IMR-90 (cell line): ENCODE data around the gene ZFYVE1. TPM values are rescaled to one million over a fixed set of nuclear protein-coding genes. Genes with fewer than 3 reads are reported as not detected.

Experiments used
- ATAC-seq: fragments of 200-7000 bp; cut with Tn5 transposase; 2 replicates; pipeline ENCODE4 v1.9.1; 2020; ENCODE audit warnings: low read depth, mild to moderate bottlenecking, moderate library complexity
- BruUV-seq: library from RNA; stranded (reverse); fragments of 400-500 nt; replicated peaks from 2 replicates; lab custom pipeline; 2021; lab: Mats Ljungman, UMichigan
- CTCF ChIA-PET: fragments of 300-600 bp; formaldehyde crosslinking; extraction: SDS; loops from one replicate; lab custom pipeline; 2021; ENCODE audit warnings: antibody characterized with exemption; lab: Yijun Ruan, JAX
- POLR2A ChIA-PET: fragments of 300-600 bp; sonication (Branson Sonifier 250); formaldehyde crosslinking; loops from one replicate; lab custom pipeline; 2022; ENCODE audit warnings: antibody characterized with exemption; ENCODE audit not compliant: unreplicated experiment; lab: Charles Lee
- DNase-seq: peaks from one replicate; pipeline ENCODE4 v3.0.0; 2013
- H2AFZ ChIP-seq: replicated peaks from 2 replicates; pipeline ENCODE3; 2013; ENCODE audit warnings: low read length, mild to moderate bottlenecking; ENCODE audit not compliant: poor library complexity
- H2AK5ac ChIP-seq: 2 replicates; pipeline ENCODE4 v1.6.1; 2013; ENCODE audit warnings: low read depth, low read length, inconsistent platforms
- H2AK9ac ChIP-seq: replicated peaks from 2 replicates; pipeline ENCODE3; 2013; ENCODE audit warnings: mild to moderate bottlenecking, low read depth, low read length, moderate library complexity; ENCODE audit not compliant: poor library complexity
- H2BK120ac ChIP-seq: 2 replicates; pipeline ENCODE4 v1.6.1; 2013; ENCODE audit warnings: low read depth, low read length, inconsistent platforms
- H2BK15ac ChIP-seq: 3 replicates; pipeline ENCODE4 v1.6.1; 2013; ENCODE audit warnings: low read depth, low read length, inconsistent platforms
- H2BK20ac ChIP-seq: 2 replicates; pipeline ENCODE4 v1.6.1; 2013; ENCODE audit warnings: low read depth, mild to moderate bottlenecking, inconsistent platforms, low read length, moderate library complexity
- H2BK5ac ChIP-seq: 2 replicates; pipeline ENCODE4 v1.6.1; 2013; ENCODE audit warnings: mild to moderate bottlenecking, low read depth, low read length, inconsistent platforms; ENCODE audit not compliant: poor library complexity, severe bottlenecking
- H3K14ac ChIP-seq: replicated peaks from 2 replicates; pipeline ENCODE4 v1.6.1; 2013; ENCODE audit warnings: low read depth, low read length, inconsistent platforms
- H3K18ac ChIP-seq: 2 replicates; pipeline ENCODE4 v1.6.1; 2013; ENCODE audit warnings: low read depth, low read length, control low read depth
- H3K23ac ChIP-seq: 2 replicates; pipeline ENCODE4 v1.6.1; 2013; ENCODE audit warnings: low read depth, low read length, inconsistent platforms
- H3K27ac ChIP-seq: 2 replicates; pipeline ENCODE4 v1.5.1; 2013; ENCODE audit warnings: mild to moderate bottlenecking, control low read depth, low read length; ENCODE audit not compliant: insufficient read depth
- H3K27me3 ChIP-seq: 2 replicates; pipeline ENCODE4 v1.6.1; 2013; ENCODE audit warnings: low read length; ENCODE audit not compliant: control insufficient read depth, insufficient read depth
- H3K36me3 ChIP-seq: 2 replicates; pipeline ENCODE4 v1.6.1; 2013; ENCODE audit warnings: low read length, mixed read lengths; ENCODE audit not compliant: control insufficient read depth, insufficient read depth
- H3K4ac ChIP-seq: 2 replicates; pipeline ENCODE4 v1.6.1; 2013; ENCODE audit warnings: low read depth, low read length, inconsistent platforms
- H3K4me1 ChIP-seq: 2 replicates; pipeline ENCODE4 v1.6.1; 2013; ENCODE audit warnings: low read length, mixed read lengths; ENCODE audit not compliant: control insufficient read depth, insufficient read depth
- H3K4me2 ChIP-seq: 2 replicates; pipeline ENCODE4 v1.6.1; 2013; ENCODE audit warnings: low read depth, mild to moderate bottlenecking, control low read depth, low read length, moderate library complexity
- H3K4me3 ChIP-seq: 2 replicates; pipeline ENCODE4 v1.5.1; 2013; ENCODE audit warnings: low read depth, mild to moderate bottlenecking, control low read depth, low read length, moderate library complexity; ENCODE audit not compliant: insufficient read depth
- H3K56ac ChIP-seq: 2 replicates; pipeline ENCODE4 v1.6.1; 2013; ENCODE audit warnings: low read length, inconsistent platforms; ENCODE audit not compliant: insufficient read depth; ENCODE audit errors: extremely low read depth
- H3K79me1 ChIP-seq, 2 experiments: 2 replicates each; pipeline ENCODE4 v1.6.1; 2013; ENCODE audit warnings: low read length in 2 of 2, inconsistent platforms in 1 of 2, low read depth in 1 of 2
- H3K9ac ChIP-seq: 2 replicates; pipeline ENCODE4 v1.6.1; 2013; ENCODE audit warnings: low read depth, low read length, control low read depth
- H3K9me1 ChIP-seq: 2 replicates; pipeline ENCODE4 v1.6.1; 2013; ENCODE audit warnings: low read length, inconsistent platforms; ENCODE audit not compliant: insufficient read depth
- H3K9me3 ChIP-seq: 2 replicates; pipeline ENCODE4 v1.6.1; 2013; ENCODE audit warnings: low read length; ENCODE audit not compliant: control insufficient read depth, insufficient read depth
- H4K20me1 ChIP-seq: 2 replicates; pipeline ENCODE4 v1.6.1; 2013; ENCODE audit warnings: low read length, inconsistent platforms; ENCODE audit not compliant: insufficient read depth
- H4K5ac ChIP-seq: 2 replicates; pipeline ENCODE4 v1.6.1; 2013; ENCODE audit warnings: mild to moderate bottlenecking, low read depth, low read length, control low read depth
- H4K8ac ChIP-seq, 2 experiments: 2 replicates each; pipeline ENCODE4 v1.6.1; 2013; ENCODE audit warnings: low read depth in 2 of 2, low read length in 2 of 2, control low read depth in 1 of 2, inconsistent platforms in 1 of 2
- H4K91ac ChIP-seq: 2 replicates; pipeline ENCODE4 v1.6.1; 2013; ENCODE audit warnings: low read depth, low read length, inconsistent platforms; ENCODE audit not compliant: insufficient read depth
- BHLHE40 ChIP-seq: fragments of 150-350 bp; IDR thresholded peaks from 2 replicates; pipeline ENCODE4 v1.6.1; 2016; ENCODE audit warnings: mild to moderate bottlenecking, low read depth, low read length
- CHD1 ChIP-seq: IDR thresholded peaks from 2 replicates; pipeline ENCODE4 v1.6.1; 2012; ENCODE audit warnings: low read depth, low read length, improper control_type of control experiment
- MAZ ChIP-seq: IDR thresholded peaks from 2 replicates; pipeline ENCODE4 v1.6.1; 2012; ENCODE audit warnings: low read depth, mild to moderate bottlenecking, low read length, improper control_type of control experiment, moderate library complexity, borderline replicate concordance
- MXI1 ChIP-seq: IDR thresholded peaks from 2 replicates; pipeline ENCODE4 v1.6.1; 2012; ENCODE audit warnings: low read depth, mild to moderate bottlenecking, low read length, moderate library complexity, borderline replicate concordance
- POLR2A ChIP-seq: IDR thresholded peaks from 2 replicates; pipeline ENCODE4 v1.6.1; 2012; ENCODE audit warnings: mild to moderate bottlenecking, low read depth, low read length
- RCOR1 ChIP-seq: IDR thresholded peaks from 2 replicates; pipeline ENCODE4 v1.6.1; 2012; ENCODE audit warnings: mild to moderate bottlenecking, low read length, improper control_type of control experiment; ENCODE audit not compliant: insufficient replicate concordance
- WGBS, 2 experiments: methylation state at CpG; one replicate each; pipeline versions ENCODE4 v1.1.5 to v1.1.7; 2013; ENCODE audit warnings: missing lambda C conversion rate in 2 of 2; ENCODE audit not compliant: insufficient read length in 1 of 2; ENCODE audit errors: extremely low coverage in 2 of 2; 5-methylcytosine and 5-hydroxymethylcytosine counted together
- dilution Hi-C: fragments of 300-500 bp; cut with HindIII; formaldehyde crosslinking; loops from one replicate; pipeline ENCODE4 v1.14.3; 2018; ENCODE audit warnings: low sequenced_read_pairs; ENCODE audit not compliant: unreplicated experiment
- in situ Hi-C: fragments of 300-500 bp; cut with MboI; formaldehyde crosslinking; loops from 3 replicates; pipeline ENCODE4 v1.14.3; 2019; ENCODE audit warnings: low sequenced_read_pairs, inconsistent platforms, mixed read lengths
- intact Hi-C: fragments of 100-400 bp; cut with micrococcal nuclease; formaldehyde crosslinking; loops from 2 replicates; pipeline ENCODE4 v1.10.0; 2022
- polyA plus RNA-seq, 3 experiments: library from polyadenylated mRNA; depleted of rRNA; stranded (reverse); fragments of >200 nt; gene quantifications; 2 replicates each; pipeline ENCODE4 v1.2.3, GENCODE V29; 2012; ENCODE audit warnings: low replicate concordance in 1 of 3
- total RNA-seq: library from RNA; depleted of rRNA; stranded (reverse); fragments of >200 nt; gene quantifications from 2 replicates; pipeline ENCODE4 v1.2.3, GENCODE V29; 2012
- TF ChIP-seq, protein P1 (sequence below): fragments of 150-350 bp; IDR thresholded peaks from 2 replicates; pipeline ENCODE4 v1.6.1; 2017; ENCODE audit warnings: mild to moderate bottlenecking, antibody characterized with exemption, low read length, low read depth

The ZFYVE1 gene
- total and polyA plus RNA-seq, 2 of the 4 experiments (the other 2 are of a cell fraction), result 12.2 to 14.2 TPM

DNA sequence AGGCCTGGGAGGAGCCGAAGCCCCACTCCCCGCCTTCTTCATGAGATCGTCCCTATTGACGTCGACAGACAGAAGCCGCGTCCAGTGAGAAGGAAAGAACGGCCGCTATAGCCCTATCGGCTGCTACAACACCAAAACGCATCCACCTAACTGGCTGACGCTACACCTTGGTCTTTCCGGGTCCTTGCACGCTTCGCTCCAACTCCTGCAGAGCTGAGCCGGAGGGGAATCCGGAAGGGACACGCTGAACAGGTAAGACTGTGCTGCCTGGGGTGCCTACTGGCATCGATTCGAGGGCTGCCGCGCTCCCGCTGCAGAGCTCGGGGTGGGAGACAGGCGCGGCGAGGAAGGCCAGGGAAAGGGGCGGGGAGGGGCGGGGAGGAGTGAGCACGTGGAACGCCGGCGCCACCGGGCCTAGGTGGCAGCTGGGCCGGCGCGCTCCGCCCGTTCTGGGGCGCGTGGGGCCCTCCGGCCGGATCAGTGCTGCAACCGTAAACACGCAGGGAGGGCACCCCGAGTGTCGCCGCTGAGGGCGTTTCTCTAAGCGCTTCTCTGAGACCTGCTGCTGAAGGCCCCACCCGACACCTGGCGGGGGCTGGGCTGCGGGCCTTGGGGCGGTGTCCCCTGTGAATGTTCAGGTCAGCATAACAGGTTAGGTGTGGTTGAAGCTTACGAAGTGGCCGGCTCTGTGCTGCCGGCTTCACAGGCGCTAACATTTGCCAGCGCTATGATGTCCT is 100.4 kb downstream of the ZFYVE1 start, which contains the start of gene DCAF4:
DCAF4 (plus strand) TSS at position 173 of the 737 bp plus-strand sequence. CDS start 11,515 bp downstream, outside the sequence.
- POLR2A ChIA-PET, result no interaction called here

More for the DNA sequence above, 100.4 kb downstream of the ZFYVE1 start, which contains the start of gene DCAF4:
- in situ Hi-C loops (no loop called here), dilution Hi-C loops (no loop called here), intact Hi-C loops (no loop called here)
- BruUV-seq, result no TSS peak
- Histone ChIP-seq H4K5ac (peak within 1 kb of the TSS; percentile 46), H4K8ac (peak within 1 kb of the TSS; percentile 89 to 90), H3K14ac (peak within 1 kb of the TSS; percentile 70; the same call in 1 of the 2 replicates), H3K9ac (peak within 1 kb of the TSS; percentile 78), H3K27me3 (no peaks in the 10 kb centered on the region), H3K4me3 (peak within 1 kb of the TSS; percentile 83), H3K4me1 (no peaks in the 10 kb centered on the region), H3K9me3 (no peaks in the 10 kb centered on the region), H3K4ac (peak within 1 kb of the TSS; percentile 71), H4K20me1 (no peaks in the 10 kb centered on the region), H3K56ac (peak within 1 kb of the TSS; percentile 18; the same call in 1 of the 2 replicates), H2AK5ac (peak within 1 kb of the TSS; percentile 31; the same call in 1 of the 2 replicates), H3K18ac (peak within 1 kb of the TSS; percentile 44), H2BK5ac (peak within 1 kb of the TSS; percentile 22), H3K36me3 (no peaks in the 10 kb centered on the region), H2AK9ac (peak within 1 kb of the TSS; percentile 96), H2BK120ac (peak within 1 kb of the TSS; percentile 67), H2BK20ac (peak within 1 kb of the TSS; percentile 22; the same call in 1 of the 2 replicates), H3K9me1 (no peaks in the 10 kb centered on the region; the same call in 1 of the 2 replicates), H3K27ac (peak within 1 kb of the TSS; percentile 66), H3K23ac (peak within 1 kb of the TSS; percentile 57), H2AFZ (peak within 1 kb of the TSS; percentile 98), H4K91ac (peak within 1 kb of the TSS; percentile 70), H3K79me1 (peaks cover 6 to 16% of the 10 kb centered on the region in 2 experiments; a peak in 2 of 4 replicates), H2BK15ac (peak within 1 kb of the TSS; percentile 73; the same call in 2 of the 3 replicates), H3K4me2 (peak within 1 kb of the TSS; percentile 97)
- TF ChIP-seq MXI1 (peak; percentile 88), CHD1 (no peak), MAZ (peak; percentile 51), POLR2A (no peak; the same call in 1 of the 2 replicates), BHLHE40 (no peak), RCOR1 (no peak)
- TF ChIP-seq, protein P1, sequence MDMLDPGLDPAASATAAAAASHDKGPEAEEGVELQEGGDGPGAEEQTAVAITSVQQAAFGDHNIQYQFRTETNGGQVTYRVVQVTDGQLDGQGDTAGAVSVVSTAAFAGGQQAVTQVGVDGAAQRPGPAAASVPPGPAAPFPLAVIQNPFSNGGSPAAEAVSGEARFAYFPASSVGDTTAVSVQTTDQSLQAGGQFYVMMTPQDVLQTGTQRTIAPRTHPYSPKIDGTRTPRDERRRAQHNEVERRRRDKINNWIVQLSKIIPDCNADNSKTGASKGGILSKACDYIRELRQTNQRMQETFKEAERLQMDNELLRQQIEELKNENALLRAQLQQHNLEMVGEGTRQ, result peak; percentile 8; the same call in 1 of the 2 replicates
- ATAC-seq (peak; percentile 99), DNase-seq (peak; percentile 98)
- WGBS, 2 experiments, result 1% methylated on average over 18 of the region's 59 CpGs; no CpG with 5 or more reads in 1 of the 2 experiments
- CTCF ChIA-PET, result no interaction called here
